Astrocyte of the spinal cord (primary cell): ENCODE data around the gene CARD10.
"Not testable (repeated sequence)": the region's sequence is repeated elsewhere in the genome, so short reads cannot be mapped to it uniquely, and the experiment has no call there.

Source experiments
- DNase-seq: peaks from one replicate; pipeline ENCODE4 v3.0.0; 2011; ENCODE audit warnings: low read depth, low spot score
- H3K4me3 ChIP-seq: 2 replicates; pipeline ENCODE4 v1.5.1; 2011; ENCODE audit warnings: low read depth, mild to moderate bottlenecking, low read length, moderate library complexity
- CTCF ChIP-seq: IDR thresholded peaks from 2 replicates; pipeline ENCODE4 v1.5.1; 2012; ENCODE audit warnings: low read depth, mild to moderate bottlenecking, low read length, inconsistent platforms
- in situ Hi-C: cut with HindIII; loops from 2 replicates; pipeline ENCODE4 v1.10.0; 2017; ENCODE audit warnings: low sequenced_read_pairs

CARD10 gene

GRCh38 chr22:37534445-37534844 is 15.2 kb upstream of the CARD10 start:
- in situ Hi-C loops = no loop called here
- H3K4me3 ChIP-seq = no peak overlapping the region
- no peak for TF ChIP-seq CTCF
- DNase-seq = no peak

- in situ Hi-C loops = no loop called here
- peak; percentile 83 for DNase-seq
- TF ChIP-seq CTCF = no peak
- no peak overlapping the region for H3K4me3 ChIP-seq
Observed at GRCh38 chr22:37533995-37534394, 14.8 kb upstream of the CARD10 start.

- H3K4me3 ChIP-seq = no peak overlapping the region
- in situ Hi-C loops = no loop called here
- no peak for DNase-seq
- TF ChIP-seq CTCF = no peak
Observed at GRCh38 chr22:37529652-37530345, 10.6 kb upstream of the CARD10 start.

GRCh38 chr22:37527952-37528351 is 8.7 kb upstream of the CARD10 start:
- not testable (repeated sequence) for DNase-seq

GRCh38 chr22:37527081-37527752 is 8.0 kb upstream of the CARD10 start:
- in situ Hi-C loops, H3K4me3 ChIP-seq, DNase-seq: not testable (repeated sequence)

More at GRCh38 chr22:37527952-37528351, 8.7 kb upstream of the CARD10 start:
- in situ Hi-C loops, H3K4me3 ChIP-seq: not testable (repeated sequence)

- DNase-seq = peak; percentile 56
- in situ Hi-C loops = no loop called here
- no peak overlapping the region for H3K4me3 ChIP-seq
- no peak for TF ChIP-seq CTCF
Observed at GRCh38 chr22:37526376-37526775, 7.2 kb upstream of the CARD10 start.

- in situ Hi-C loops = no loop called here
- no peak overlapping the region for H3K4me3 ChIP-seq
- no peak for TF ChIP-seq CTCF
- DNase-seq = no peak
Observed at GRCh38 chr22:37525746-37526350, 6.6 kb upstream of the CARD10 start.
